HEK293 (cell line): ENCODE data around the gene CBR4.

Source experiments
- EGR2 ChIP-seq: fragments of 450-650 bp; formaldehyde crosslinking; IDR thresholded peaks from 2 replicates; pipeline ENCODE4 v1.5.1; 2016; ENCODE audit warnings: low read depth, missing biosample characterization, missing genetic modification characterization
- FEZF1 ChIP-seq: fragments of 450-650 bp; formaldehyde crosslinking; IDR thresholded peaks from 2 replicates; pipeline ENCODE4 v1.5.1; 2016; ENCODE audit warnings: missing biosample characterization, missing genetic modification characterization
- GLI2 ChIP-seq: fragments of 450-650 bp; formaldehyde crosslinking; IDR thresholded peaks from 2 replicates; pipeline ENCODE4; 2017; ENCODE audit warnings: missing biosample characterization, missing genetic modification characterization, low read depth, borderline replicate concordance
- YY1 ChIP-seq: fragments of 450-650 bp; formaldehyde crosslinking; IDR thresholded peaks from 2 replicates; pipeline ENCODE4 v1.5.1; 2018; ENCODE audit warnings: missing biosample characterization, missing genetic modification characterization
- ZBTB17 ChIP-seq: fragments of 450-650 bp; formaldehyde crosslinking; IDR thresholded peaks from 2 replicates; pipeline ENCODE4 v1.5.1; 2016; ENCODE audit warnings: missing biosample characterization, missing genetic modification characterization
- ZFP69B ChIP-seq: fragments of 450-650 bp; formaldehyde crosslinking; IDR thresholded peaks from 2 replicates; pipeline ENCODE4 v1.5.1; 2016; ENCODE audit warnings: missing biosample characterization, missing genetic modification characterization
- ZNF174 ChIP-seq: fragments of 450-650 bp; formaldehyde crosslinking; IDR thresholded peaks from 2 replicates; pipeline ENCODE4 v1.5.0; 2017; ENCODE audit warnings: missing biosample characterization, mild to moderate bottlenecking, missing genetic modification characterization
- ZNF184 ChIP-seq: fragments of 450-650 bp; IDR thresholded peaks from 2 replicates; pipeline ENCODE4 v1.5.1; 2018; ENCODE audit warnings: missing biosample characterization, mild to moderate bottlenecking, missing genetic modification characterization
- ZNF239 ChIP-seq: fragments of 450-650 bp; formaldehyde crosslinking; IDR thresholded peaks from 2 replicates; pipeline ENCODE4 v1.5.1; 2016; ENCODE audit warnings: missing biosample characterization, missing genetic modification characterization
- ZNF521 ChIP-seq: fragments of 450-650 bp; formaldehyde crosslinking; IDR thresholded peaks from 2 replicates; pipeline ENCODE4 v1.5.1; 2017; ENCODE audit warnings: missing biosample characterization, mild to moderate bottlenecking, missing genetic modification characterization
- ZNF548 ChIP-seq: fragments of 450-650 bp; formaldehyde crosslinking; IDR thresholded peaks from 2 replicates; pipeline ENCODE4 v1.5.1; 2016; ENCODE audit warnings: missing biosample characterization, missing genetic modification characterization
- TF ChIP-seq, protein P1 (sequence below): fragments of 450-650 bp; formaldehyde crosslinking; IDR thresholded peaks from 2 replicates; pipeline ENCODE4 v1.5.1; 2016; ENCODE audit warnings: missing biosample characterization, missing genetic modification characterization
- TF ChIP-seq, protein P2 (sequence below): sonication (generic); formaldehyde crosslinking; IDR thresholded peaks from 2 replicates; pipeline ENCODE4 v1.8.1; 2022; ENCODE audit warnings: mild to moderate bottlenecking, moderate library complexity, missing genetic modification reagents
- TF ChIP-seq, protein P3 (sequence below): fragments of 450-650 bp; formaldehyde crosslinking; IDR thresholded peaks from 2 replicates; pipeline ENCODE4 v1.5.1; 2016; ENCODE audit warnings: missing biosample characterization, missing genetic modification characterization, borderline replicate concordance

DNA sequence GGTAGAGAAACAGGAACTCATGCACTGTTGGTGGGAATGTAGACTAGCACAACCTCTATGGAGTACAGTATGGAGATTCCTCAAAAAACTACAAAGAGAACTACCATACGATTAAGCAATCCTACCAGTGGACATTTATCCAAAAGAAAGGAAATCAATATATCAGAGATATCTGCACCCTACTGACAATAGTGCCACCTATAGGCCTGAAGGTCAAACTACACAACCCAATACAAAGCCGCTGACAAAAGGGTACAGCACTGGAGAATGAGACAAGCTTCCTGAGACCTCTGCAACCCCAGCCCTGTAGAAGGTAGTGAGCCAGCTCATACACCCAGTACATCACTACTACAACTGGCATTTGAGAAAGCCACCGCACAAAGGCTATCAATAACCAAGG, 67.1 kb downstream of the CBR4 start:
- TF ChIP-seq ZNF548 (tag by site-specific recombination) (no peak), FEZF1 (no peak), ZNF184 (no peak), EGR2 (tag by site-specific recombination) (no peak), GLI2 (tag by site-specific recombination) (no peak), ZBTB17 (tag by site-specific recombination) (no peak), ZNF239 (no peak), ZFP69B (no peak), ZNF174 (tag by site-specific recombination) (no peak), ZNF521 (tag by site-specific recombination) (no peak), YY1 (tag by site-specific recombination) (no peak)
- TF ChIP-seq, protein P1, sequence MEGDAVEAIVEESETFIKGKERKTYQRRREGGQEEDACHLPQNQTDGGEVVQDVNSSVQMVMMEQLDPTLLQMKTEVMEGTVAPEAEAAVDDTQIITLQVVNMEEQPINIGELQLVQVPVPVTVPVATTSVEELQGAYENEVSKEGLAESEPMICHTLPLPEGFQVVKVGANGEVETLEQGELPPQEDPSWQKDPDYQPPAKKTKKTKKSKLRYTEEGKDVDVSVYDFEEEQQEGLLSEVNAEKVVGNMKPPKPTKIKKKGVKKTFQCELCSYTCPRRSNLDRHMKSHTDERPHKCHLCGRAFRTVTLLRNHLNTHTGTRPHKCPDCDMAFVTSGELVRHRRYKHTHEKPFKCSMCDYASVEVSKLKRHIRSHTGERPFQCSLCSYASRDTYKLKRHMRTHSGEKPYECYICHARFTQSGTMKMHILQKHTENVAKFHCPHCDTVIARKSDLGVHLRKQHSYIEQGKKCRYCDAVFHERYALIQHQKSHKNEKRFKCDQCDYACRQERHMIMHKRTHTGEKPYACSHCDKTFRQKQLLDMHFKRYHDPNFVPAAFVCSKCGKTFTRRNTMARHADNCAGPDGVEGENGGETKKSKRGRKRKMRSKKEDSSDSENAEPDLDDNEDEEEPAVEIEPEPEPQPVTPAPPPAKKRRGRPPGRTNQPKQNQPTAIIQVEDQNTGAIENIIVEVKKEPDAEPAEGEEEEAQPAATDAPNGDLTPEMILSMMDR (tag by site-specific recombination), result no peak
- TF ChIP-seq, protein P2, sequence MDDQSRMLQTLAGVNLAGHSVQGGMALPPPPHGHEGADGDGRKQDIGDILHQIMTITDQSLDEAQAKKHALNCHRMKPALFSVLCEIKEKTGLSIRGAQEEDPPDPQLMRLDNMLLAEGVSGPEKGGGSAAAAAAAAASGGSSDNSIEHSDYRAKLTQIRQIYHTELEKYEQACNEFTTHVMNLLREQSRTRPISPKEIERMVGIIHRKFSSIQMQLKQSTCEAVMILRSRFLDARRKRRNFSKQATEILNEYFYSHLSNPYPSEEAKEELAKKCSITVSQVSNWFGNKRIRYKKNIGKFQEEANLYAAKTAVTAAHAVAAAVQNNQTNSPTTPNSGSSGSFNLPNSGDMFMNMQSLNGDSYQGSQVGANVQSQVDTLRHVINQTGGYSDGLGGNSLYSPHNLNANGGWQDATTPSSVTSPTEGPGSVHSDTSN (CRISPR knock-in tag), result no peak
- TF ChIP-seq, protein P3, sequence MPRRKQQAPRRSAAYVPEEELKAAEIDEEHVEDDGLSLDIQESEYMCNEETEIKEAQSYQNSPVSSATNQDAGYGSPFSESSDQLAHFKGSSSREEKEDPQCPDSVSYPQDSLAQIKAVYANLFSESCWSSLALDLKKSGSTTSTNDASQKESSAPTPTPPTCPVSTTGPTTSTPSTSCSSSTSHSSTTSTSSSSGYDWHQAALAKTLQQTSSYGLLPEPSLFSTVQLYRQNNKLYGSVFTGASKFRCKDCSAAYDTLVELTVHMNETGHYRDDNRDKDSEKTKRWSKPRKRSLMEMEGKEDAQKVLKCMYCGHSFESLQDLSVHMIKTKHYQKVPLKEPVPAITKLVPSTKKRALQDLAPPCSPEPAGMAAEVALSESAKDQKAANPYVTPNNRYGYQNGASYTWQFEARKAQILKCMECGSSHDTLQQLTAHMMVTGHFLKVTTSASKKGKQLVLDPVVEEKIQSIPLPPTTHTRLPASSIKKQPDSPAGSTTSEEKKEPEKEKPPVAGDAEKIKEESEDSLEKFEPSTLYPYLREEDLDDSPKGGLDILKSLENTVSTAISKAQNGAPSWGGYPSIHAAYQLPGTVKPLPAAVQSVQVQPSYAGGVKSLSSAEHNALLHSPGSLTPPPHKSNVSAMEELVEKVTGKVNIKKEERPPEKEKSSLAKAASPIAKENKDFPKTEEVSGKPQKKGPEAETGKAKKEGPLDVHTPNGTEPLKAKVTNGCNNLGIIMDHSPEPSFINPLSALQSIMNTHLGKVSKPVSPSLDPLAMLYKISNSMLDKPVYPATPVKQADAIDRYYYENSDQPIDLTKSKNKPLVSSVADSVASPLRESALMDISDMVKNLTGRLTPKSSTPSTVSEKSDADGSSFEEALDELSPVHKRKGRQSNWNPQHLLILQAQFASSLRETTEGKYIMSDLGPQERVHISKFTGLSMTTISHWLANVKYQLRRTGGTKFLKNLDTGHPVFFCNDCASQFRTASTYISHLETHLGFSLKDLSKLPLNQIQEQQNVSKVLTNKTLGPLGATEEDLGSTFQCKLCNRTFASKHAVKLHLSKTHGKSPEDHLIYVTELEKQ (tag by site-specific recombination), result no peak
